Fibroblast of lung (primary cell): ENCODE measurements around the gene TBC1D22A. TPM values are rescaled to one million over a fixed set of nuclear protein-coding genes. Genes with fewer than 3 reads are reported as not detected.
A peak's percentile ranks its signal among the peaks of the same experiment; 100 is the strongest.

ENCODE experiments used
- DNase-seq, 2 donors: peaks; one replicate each; pipeline versions ENCODE4 v3.0.0 to v3.0.0-alpha.2; 2010; ENCODE audit warnings: low read depth in 2 of 2
- H2AFZ ChIP-seq: 2 replicates; pipeline ENCODE4 v1.5.1; 2012; ENCODE audit warnings: low read length, control low read depth, inconsistent platforms
- H3K27ac ChIP-seq: 2 replicates; pipeline ENCODE4 v1.5.1; 2011; ENCODE audit warnings: low read length, control low read depth; ENCODE audit not compliant: insufficient read depth
- H3K27me3 ChIP-seq: 2 replicates; pipeline ENCODE4 v1.5.1; 2011; ENCODE audit warnings: mild to moderate bottlenecking, low read length; ENCODE audit not compliant: control insufficient read depth, insufficient read depth
- H3K36me3 ChIP-seq: 2 replicates; pipeline ENCODE4 v1.5.1; 2011; ENCODE audit warnings: low read length; ENCODE audit not compliant: control insufficient read depth, insufficient read depth
- H3K4me1 ChIP-seq: 2 replicates; pipeline ENCODE4 v1.5.1; 2011; ENCODE audit warnings: low read length; ENCODE audit not compliant: control insufficient read depth, insufficient read depth; ENCODE audit errors: extremely low read depth
- H3K4me2 ChIP-seq: 2 replicates; pipeline ENCODE4 v1.5.1; 2011; ENCODE audit warnings: low read length, control low read depth; ENCODE audit not compliant: insufficient read depth; ENCODE audit errors: extremely low read depth
- H3K4me3 ChIP-seq, 4 experiments: fragments of 200-600 bp in 1 of 4; sonication (generic) in 1 of 4; replicated peaks in 1 of 4; 2 replicates each; pipeline ENCODE4 v1.5.1; 2011 to 2016; ENCODE audit warnings: low read length in 4 of 4, low read depth in 3 of 4, mild to moderate bottlenecking in 3 of 4, control low read depth in 2 of 4, inconsistent platforms in 1 of 4, mixed read lengths in 1 of 4; ENCODE audit not compliant: insufficient read depth in 1 of 4; ENCODE audit errors: control extremely low read depth in 1 of 4
- H3K79me2 ChIP-seq: 2 replicates; pipeline ENCODE4 v1.5.1; 2012; ENCODE audit warnings: mild to moderate bottlenecking, low read length, inconsistent platforms; ENCODE audit not compliant: control insufficient read depth, insufficient read depth
- H3K9ac ChIP-seq: 2 replicates; pipeline ENCODE4 v1.5.1; 2011; ENCODE audit warnings: mild to moderate bottlenecking, low read length, control low read depth; ENCODE audit not compliant: insufficient read depth
- H3K9me3 ChIP-seq: 2 replicates; pipeline ENCODE4 v1.5.1; 2012; ENCODE audit warnings: low read depth, low read length; ENCODE audit not compliant: control insufficient read depth, insufficient read depth
- H4K20me1 ChIP-seq: 2 replicates; pipeline ENCODE4 v1.5.1; 2011; ENCODE audit warnings: low read length; ENCODE audit not compliant: control insufficient read depth, insufficient read depth; ENCODE audit errors: extremely low read depth
- EZH2 ChIP-seq: IDR thresholded peaks from 2 replicates; pipeline ENCODE4 v1.5.1; 2012; ENCODE audit warnings: low read length, control low read depth, mild to moderate bottlenecking; ENCODE audit errors: missing control alignments
- polyA plus RNA-seq, 2 donors: library from polyadenylated mRNA; depleted of rRNA in 1 of 2; stranded (reverse) in 1 of 2; unstranded in 1 of 2; fragments of >200 nt; gene quantifications; 2 replicates each; pipeline ENCODE4 v1.2.1, GENCODE V29; 2011 to 2012; ENCODE audit warnings: missing spikeins in 1 of 2
- total RNA-seq: library from RNA; depleted of rRNA; stranded (reverse); fragments of >200 nt; gene quantifications from 2 replicates; pipeline ENCODE4 v1.2.1, GENCODE V29; 2014
- TF ChIP-seq, protein P1 (sequence below), 2 donors: IDR thresholded peaks in 1 of 2; conservative IDR thresholded peaks in 1 of 2; 1 replicate in 1 of 2; 2 replicates in 1 of 2; pipeline ENCODE4 v1.5.1; 2011 to 2012; ENCODE audit warnings: low read length in 2 of 2, control low read depth in 1 of 2, inconsistent platforms in 1 of 2, low read depth in 1 of 2, mild to moderate bottlenecking in 1 of 2

Gene TBC1D22A
- total and polyA plus RNA-seq, 2 donors (not counting 1 experiment from before 2014, with no cell fraction given) = 11.6 to 17.6 TPM

DNA sequence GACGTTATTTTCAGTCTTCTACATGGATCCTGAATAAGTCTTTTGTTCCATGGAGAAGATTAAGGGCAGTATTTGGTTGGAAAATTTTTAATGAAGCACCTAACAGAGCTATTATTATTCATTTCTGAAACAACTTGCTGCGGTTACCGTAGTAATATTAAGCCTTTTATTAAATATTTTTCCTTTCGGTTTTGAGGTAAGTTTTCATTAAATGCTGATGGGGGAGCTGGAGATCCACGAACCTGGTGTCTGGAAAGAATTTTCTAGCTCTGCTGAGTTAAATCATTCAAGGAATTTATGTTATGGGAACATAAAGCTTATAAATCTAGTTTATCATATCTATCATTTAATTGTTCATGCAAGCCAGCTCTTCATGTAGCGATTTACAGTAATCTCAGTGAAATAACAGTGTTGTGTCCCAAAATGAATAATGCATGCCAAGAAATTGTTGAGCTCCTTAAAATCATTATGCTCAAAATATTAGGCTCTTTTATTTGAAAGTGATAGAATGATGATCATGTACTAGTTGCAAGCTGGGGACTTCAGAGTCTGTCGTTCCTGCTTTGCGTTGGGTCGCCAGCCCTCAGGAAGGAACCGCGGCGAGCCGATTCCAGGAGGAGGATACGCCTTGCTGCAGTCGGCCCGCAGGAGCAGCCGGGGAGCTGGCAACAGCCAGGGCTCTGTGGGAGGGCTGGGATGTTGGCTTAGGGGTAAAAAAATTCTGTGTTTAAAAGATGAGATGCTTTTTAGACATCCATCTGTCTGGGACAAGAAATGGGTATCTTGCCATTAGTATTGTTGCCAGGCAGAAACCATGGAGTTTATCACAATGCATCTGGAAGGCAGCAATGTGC, 83.1 kb downstream of the TBC1D22A start:
- Histone ChIP-seq H2AFZ (no peak overlapping the region), H3K27ac (peak overlapping the region; percentile 24), H3K4me2 (peak overlapping the region; percentile 88), H3K27me3 (no peaks in the 10 kb centered on the region), H4K20me1 (no peaks in the 10 kb centered on the region), H3K36me3 (no peaks in the 10 kb centered on the region), H3K4me3 (peak overlapping the region; percentile 19 to 40 (median 28)), H3K9ac (no peak overlapping the region), H3K9me3 (no peaks in the 10 kb centered on the region), H3K79me2 (no peaks in the 10 kb centered on the region), H3K4me1 (no peaks in the 10 kb centered on the region)
- TF ChIP-seq EZH2 = no peak
- TF ChIP-seq, protein P1, sequence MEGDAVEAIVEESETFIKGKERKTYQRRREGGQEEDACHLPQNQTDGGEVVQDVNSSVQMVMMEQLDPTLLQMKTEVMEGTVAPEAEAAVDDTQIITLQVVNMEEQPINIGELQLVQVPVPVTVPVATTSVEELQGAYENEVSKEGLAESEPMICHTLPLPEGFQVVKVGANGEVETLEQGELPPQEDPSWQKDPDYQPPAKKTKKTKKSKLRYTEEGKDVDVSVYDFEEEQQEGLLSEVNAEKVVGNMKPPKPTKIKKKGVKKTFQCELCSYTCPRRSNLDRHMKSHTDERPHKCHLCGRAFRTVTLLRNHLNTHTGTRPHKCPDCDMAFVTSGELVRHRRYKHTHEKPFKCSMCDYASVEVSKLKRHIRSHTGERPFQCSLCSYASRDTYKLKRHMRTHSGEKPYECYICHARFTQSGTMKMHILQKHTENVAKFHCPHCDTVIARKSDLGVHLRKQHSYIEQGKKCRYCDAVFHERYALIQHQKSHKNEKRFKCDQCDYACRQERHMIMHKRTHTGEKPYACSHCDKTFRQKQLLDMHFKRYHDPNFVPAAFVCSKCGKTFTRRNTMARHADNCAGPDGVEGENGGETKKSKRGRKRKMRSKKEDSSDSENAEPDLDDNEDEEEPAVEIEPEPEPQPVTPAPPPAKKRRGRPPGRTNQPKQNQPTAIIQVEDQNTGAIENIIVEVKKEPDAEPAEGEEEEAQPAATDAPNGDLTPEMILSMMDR (conservative IDR thresholded peaks at IDR 0.05 in 1 of 2, IDR thresholded peaks at IDR 0.05 in 1 of 2; ENCODE audit: low read depth in 1 of 2, low read length in 2 of 2) = peak; percentile 55 to 62
- DNase-seq = peak; percentile 43 to 86

DNA sequence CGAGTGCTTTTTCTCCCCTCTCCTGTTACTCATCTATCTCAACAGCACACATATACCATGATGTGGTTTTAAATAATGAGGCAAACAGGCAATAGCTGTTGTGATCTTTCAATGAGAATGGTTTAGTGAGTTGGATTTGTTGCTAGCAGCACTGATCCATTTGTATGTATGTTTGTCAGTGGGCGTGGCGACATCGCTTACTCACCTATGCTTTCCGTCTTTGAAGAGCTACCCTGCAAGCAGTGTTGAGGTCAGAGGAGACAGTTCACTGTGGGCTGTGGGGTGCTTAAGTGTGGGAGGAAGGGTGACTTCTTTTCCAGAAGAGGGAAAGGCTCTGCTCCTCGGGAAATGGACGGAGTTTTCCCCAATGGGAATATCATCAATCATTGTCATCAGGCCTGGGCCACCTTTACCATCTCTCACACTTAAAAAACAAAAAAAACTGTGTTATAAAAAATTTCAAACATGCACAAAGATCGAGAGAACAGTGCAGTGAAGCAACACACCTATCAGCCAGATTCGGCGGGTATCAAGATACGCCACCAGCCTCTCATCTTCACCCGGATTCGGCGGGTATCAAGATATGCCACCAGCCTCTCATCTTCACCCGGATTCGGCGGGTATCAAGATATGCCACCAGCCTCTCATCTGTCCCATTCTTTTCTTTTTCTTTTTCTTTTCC, 83.8 kb downstream of the TBC1D22A start:
- peaks cover 2% of the 10 kb centered on the region for H3K36me3 ChIP-seq
- no peak overlapping the region for H2AFZ ChIP-seq
- TF ChIP-seq, protein P1 (conservative IDR thresholded peaks at IDR 0.05 in 1 of 2, IDR thresholded peaks at IDR 0.05 in 1 of 2; ENCODE audit: low read depth in 1 of 2, low read length in 2 of 2) = no peak
- no peak for TF ChIP-seq EZH2
- H4K20me1 ChIP-seq = no peaks in the 10 kb centered on the region
- peak overlapping the region; percentile 24 for H3K27ac ChIP-seq
- peak overlapping the region; percentile 88 for H3K4me2 ChIP-seq
- DNase-seq = peak in 1 of 2 donors; percentile 56
- H3K27me3 ChIP-seq = no peaks in the 10 kb centered on the region
- H3K9ac ChIP-seq = no peak overlapping the region
- H3K79me2 ChIP-seq = no peaks in the 10 kb centered on the region
- no peaks in the 10 kb centered on the region for H3K4me1 ChIP-seq
- no peaks in the 10 kb centered on the region for H3K9me3 ChIP-seq
- H3K4me3 ChIP-seq = peak overlapping the region in 2 of 4 experiments; percentile 22 to 40

DNA sequence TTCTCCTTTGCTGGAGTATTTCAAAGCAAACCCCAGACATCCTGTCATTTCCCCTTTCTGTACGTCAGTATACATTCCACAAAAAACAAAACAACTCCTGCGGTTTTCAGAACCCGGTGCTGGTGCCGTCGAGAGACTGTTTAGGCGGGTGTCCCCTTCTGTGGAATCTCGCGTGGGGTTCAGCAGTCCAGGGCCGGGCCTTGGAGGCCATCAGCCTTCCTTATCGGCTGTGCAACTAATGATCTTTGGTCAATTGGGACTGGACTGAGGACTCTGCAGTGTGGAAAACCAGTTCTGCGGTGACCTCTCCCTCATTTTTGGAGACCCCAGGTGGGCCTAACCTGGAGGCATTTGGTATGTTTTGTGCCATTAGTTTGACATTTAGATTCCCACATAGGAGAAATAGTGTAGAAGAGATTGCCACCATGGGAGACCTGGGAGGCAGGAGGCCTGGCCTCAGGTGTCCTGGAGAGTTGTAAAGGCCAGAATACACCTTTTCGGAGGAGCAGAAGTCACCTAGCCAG, 84.4 kb downstream of the TBC1D22A start:
- Histone ChIP-seq H3K4me2 (no peak overlapping the region), H3K9ac (no peak overlapping the region), H3K9me3 (no peaks in the 10 kb centered on the region), H3K4me3 (no peak overlapping the region), H3K79me2 (no peaks in the 10 kb centered on the region), H2AFZ (no peak overlapping the region), H4K20me1 (no peaks in the 10 kb centered on the region), H3K4me1 (no peaks in the 10 kb centered on the region), H3K27ac (no peak overlapping the region), H3K36me3 (peaks cover 2% of the 10 kb centered on the region), H3K27me3 (no peaks in the 10 kb centered on the region)
- DNase-seq = no peak
- TF ChIP-seq, protein P1 (conservative IDR thresholded peaks at IDR 0.05 in 1 of 2, IDR thresholded peaks at IDR 0.05 in 1 of 2; ENCODE audit: low read depth in 1 of 2, low read length in 2 of 2) = no peak
- no peak for TF ChIP-seq EZH2
